Right lobe of liver (tissue), 6 donors: ENCODE data around the gene PKP4. TPM values are rescaled to one million over a fixed set of nuclear protein-coding genes. Genes with fewer than 3 reads are reported as not detected.
"Not testable (repeated sequence)": the region's sequence is repeated elsewhere in the genome, so short reads cannot be mapped to it uniquely, and the experiment has no call there.

ENCODE experiments used
- ATAC-seq, 4 donors: fragments of 200-7000 bp; cut with Tn5 transposase; one replicate each; pipeline ENCODE4 v1.9.1; 2020; ENCODE audit warnings: mild to moderate bottlenecking in 4 of 4, moderate library complexity in 4 of 4
- DNase-seq, 3 donors: peaks; one replicate each; pipeline ENCODE4 v3.0.0-alpha.2; 2020
- H3K27ac ChIP-seq, 3 donors: fragments of 200-600 bp; one replicate each; pipeline ENCODE4 v1.8.0; 2022
- H3K27me3 ChIP-seq, 2 donors: fragments of 200-600 bp; one replicate each; pipeline ENCODE4 v1.8.0; 2022
- H3K36me3 ChIP-seq, 4 donors: fragments of 200-600 bp; sonication (generic) in 1 of 4; one replicate each; pipeline versions ENCODE4 v1.5.1 to v1.8.0; 2017 to 2022; ENCODE audit warnings: control low read depth in 1 of 4
- H3K4me1 ChIP-seq, 4 donors: fragments of 200-600 bp; sonication (generic) in 1 of 4; one replicate each; pipeline versions ENCODE4 v1.5.1 to v1.8.0; 2017 to 2022; ENCODE audit warnings: control low read depth in 1 of 4
- H3K4me3 ChIP-seq, 3 donors: fragments of 200-600 bp; one replicate each; pipeline ENCODE4 v1.8.0; 2022
- H3K9me3 ChIP-seq, 4 donors: fragments of 200-600 bp; sonication (generic) in 1 of 4; one replicate each; pipeline versions ENCODE4 v1.5.1 to v1.8.0; 2017 to 2022; ENCODE audit warnings: control low read depth in 1 of 4
- CTCF ChIP-seq, 4 donors: fragments of 200-600 bp in 3 of 4; fragments of 450-650 bp in 1 of 4; IDR thresholded peaks; one replicate each; pipeline versions ENCODE4 v1.5.1 to v1.8.0; 2016 to 2022; ENCODE audit warnings: antibody characterized with exemption in 4 of 4, mild to moderate bottlenecking in 2 of 4
- POLR2A ChIP-seq: fragments of 450-650 bp; IDR thresholded peaks from one replicate; pipeline ENCODE4 v1.6.1; 2017; ENCODE audit warnings: antibody characterized with exemption, mild to moderate bottlenecking
- WGBS: methylation state at CpG from one replicate; pipeline ENCODE4 v1.1.6; 2018; ENCODE audit warnings: low coverage, low lambda C conversion rate; ENCODE audit not compliant: insufficient coverage; ENCODE audit errors: missing lambda C conversion rate; 5-methylcytosine and 5-hydroxymethylcytosine counted together
- intact Hi-C, 2 donors: fragments of 100-400 bp; cut with DNase I; formaldehyde crosslinking; loops; one replicate each; pipeline versions ENCODE4 v1.11.2 to v1.14.1; 2022
- total RNA-seq, 6 experiments: library from RNA; depleted of rRNA in 2 of 6; stranded (reverse); fragments of >200 nt in 2 of 6; fragmentation: NEBNext Ultra II Directional in 3 of 6; extraction: Animal tissue kit (Norgen Biotek cat#: 25700) in 3 of 6; gene quantifications; one replicate each; pipeline versions ENCODE4 v1.1.0 to v1.2.4, GENCODE V29; 2016 to 2023
- donor health status: DM: no; HTN: yes; CAD: no.
- donor health status: DM: no; HTN: no; CAD: no.
- donor health status: DM: no; HTN: no; CAD: no.
- donor health status: DM: no; HTN: yes; CAD: no.
- donor health status: DM: no; HTN: yes; CAD: no.

The PKP4 gene
- total RNA-seq, 6 experiments from 2014 or later = 27.2 to 41.6 (median 33.2) TPM

DNA sequence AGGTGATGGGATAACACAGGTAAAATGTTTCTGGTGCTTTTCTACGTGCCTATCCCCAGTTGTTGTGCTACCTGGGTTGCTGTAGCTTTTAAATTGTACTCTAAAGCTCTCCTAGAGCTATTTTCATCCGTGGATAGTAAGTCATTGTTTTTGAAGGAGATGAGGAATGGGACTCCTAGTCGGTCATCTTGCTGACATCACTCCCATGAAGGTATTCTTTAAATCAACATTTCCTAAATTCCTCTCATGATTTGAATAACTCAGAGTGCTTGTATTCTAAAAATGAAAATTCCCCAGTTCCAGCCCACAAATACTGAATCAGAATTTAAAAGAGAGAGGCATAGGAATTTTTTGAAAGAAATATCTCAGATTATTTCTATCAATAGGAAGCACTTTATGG lies 44.5 kb upstream of the PKP4 start:
- 56% methylated on average over 3 of the region's 3 CpGs for WGBS
- DNase-seq = no peak
- no peak for TF ChIP-seq POLR2A
- no peak for TF ChIP-seq CTCF (IDR thresholded peaks at IDR 0.05)
- Histone ChIP-seq H3K27ac (no peak overlapping the region), H3K4me3 (no peak overlapping the region), H3K4me1 (no peaks in the 10 kb centered on the region), H3K9me3 (no peaks in the 10 kb centered on the region), H3K27me3 (no peaks in the 10 kb centered on the region), H3K36me3 (peaks cover 0 to 2% (median 0%) of the 10 kb centered on the region in 4 donors)
- ATAC-seq = no peak
- intact Hi-C loops = no loop called here

DNA sequence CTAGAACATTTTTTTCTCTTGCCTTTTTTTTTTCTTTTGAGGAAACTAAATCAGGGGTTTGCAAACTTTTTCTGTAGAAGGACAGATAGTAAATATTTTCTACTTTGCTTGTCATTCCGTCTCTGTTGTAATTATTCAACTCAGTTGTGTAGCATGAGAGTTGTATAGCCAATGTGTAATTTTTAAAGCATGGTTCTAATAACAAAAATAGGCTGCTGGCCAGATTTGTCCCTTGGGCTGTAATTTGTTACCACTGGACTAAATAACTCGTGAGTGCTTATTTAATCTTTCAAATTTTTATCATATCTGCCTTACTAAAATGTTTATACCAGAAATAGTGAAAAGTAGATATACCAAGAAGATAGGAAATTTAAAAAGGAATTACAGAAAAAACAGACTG lies 43.2 kb upstream of the PKP4 start:
- ATAC-seq (no peak), DNase-seq (no peak)
- intact Hi-C loops = no loop called here
- Histone ChIP-seq H3K9me3 (no peaks in the 10 kb centered on the region), H3K4me1 (no peaks in the 10 kb centered on the region), H3K27me3 (no peaks in the 10 kb centered on the region), H3K4me3 (no peak overlapping the region), H3K27ac (no peak overlapping the region), H3K36me3 (peaks cover 0 to 2% (median 0%) of the 10 kb centered on the region in 4 donors)
- WGBS = 38% methylated on average over 2 of the region's 2 CpGs
- TF ChIP-seq POLR2A (no peak), CTCF (IDR thresholded peaks at IDR 0.05) (no peak)

- 45% methylated on average over 1 of the region's 1 CpG for WGBS
- intact Hi-C loops = no loop called here
- no peak for ATAC-seq
These were observed 42.2 kb upstream of the PKP4 start for GRCh38 chr2:158414538-158414937.

GRCh38 chr2:158432117-158432516 lies 24.6 kb upstream of the PKP4 start:
- no peak for ATAC-seq
- intact Hi-C loops = no loop called here

More at GRCh38 chr2:158414538-158414937, 42.2 kb upstream of the PKP4 start:
- no peaks in the 10 kb centered on the region for H3K27me3 ChIP-seq
- peaks cover 0 to 2% (median 0%) of the 10 kb centered on the region in 4 donors for H3K36me3 ChIP-seq
- no peak overlapping the region for H3K4me3 ChIP-seq
- H3K4me1 ChIP-seq = no peaks in the 10 kb centered on the region
- TF ChIP-seq POLR2A (no peak), CTCF (IDR thresholded peaks at IDR 0.05) (no peak)
- no peaks in the 10 kb centered on the region for H3K9me3 ChIP-seq
- H3K27ac ChIP-seq = no peak overlapping the region
- no peak for DNase-seq

DNA sequence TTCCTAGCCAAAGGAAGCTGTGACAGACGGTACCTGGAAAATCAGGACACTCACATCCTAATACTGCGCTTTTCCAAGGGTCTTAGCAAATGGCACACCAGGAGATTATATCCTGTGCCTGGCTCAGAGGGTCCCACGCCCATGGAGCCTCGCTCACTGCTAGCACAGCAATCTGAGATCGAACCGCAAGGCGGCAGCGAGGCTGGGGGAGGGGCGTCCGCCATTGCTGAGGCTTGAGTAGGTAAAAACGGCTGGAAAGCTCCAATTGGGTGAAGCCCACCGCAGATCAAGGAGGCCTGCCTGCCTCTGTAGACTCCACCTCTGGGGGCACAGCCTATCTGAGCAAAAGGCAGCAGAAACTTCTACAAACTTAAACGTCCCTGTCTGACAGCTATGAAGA lies 23.0 kb upstream of the PKP4 start:
- H3K27ac ChIP-seq, H3K9me3 ChIP-seq, H3K27me3 ChIP-seq, H3K4me3 ChIP-seq, ATAC-seq, DNase-seq, H3K4me1 ChIP-seq, intact Hi-C loops, H3K36me3 ChIP-seq: not testable (repeated sequence)
- WGBS = 84% methylated on average over 8 of the region's 13 CpGs

More at GRCh38 chr2:158432117-158432516, 24.6 kb upstream of the PKP4 start:
- no peaks in the 10 kb centered on the region for H3K4me1 ChIP-seq
- TF ChIP-seq CTCF (IDR thresholded peaks at IDR 0.05) (no peak), POLR2A (no peak)
- peaks cover 0 to 6% (median 0%) of the 10 kb centered on the region in 4 donors for H3K9me3 ChIP-seq
- no peak for DNase-seq
- H3K27ac ChIP-seq = no peak overlapping the region
- H3K36me3 ChIP-seq = no peaks in the 10 kb centered on the region
- H3K27me3 ChIP-seq = no peaks in the 10 kb centered on the region
- no peak overlapping the region for H3K4me3 ChIP-seq

DNA sequence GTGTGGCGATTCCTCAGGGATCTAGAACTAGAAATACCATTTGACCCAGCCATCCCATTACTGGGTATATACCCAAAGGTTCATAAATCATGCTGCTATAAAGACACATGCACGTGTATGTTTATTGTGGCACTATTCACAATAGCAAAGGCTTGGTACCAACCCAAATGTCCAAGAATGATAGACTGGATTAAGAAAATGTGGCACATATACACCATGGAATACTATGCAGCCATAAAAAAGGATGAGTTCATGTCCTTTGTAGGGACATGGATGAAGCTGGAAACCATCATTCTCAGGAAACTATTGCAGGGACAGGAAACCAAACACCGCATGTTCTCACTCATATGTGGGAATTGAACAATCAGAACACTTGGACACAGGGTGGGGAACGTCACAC lies 17.7 kb upstream of the PKP4 start:
- DNase-seq, H3K27ac ChIP-seq, ATAC-seq, H3K4me3 ChIP-seq, intact Hi-C loops, H3K9me3 ChIP-seq, H3K4me1 ChIP-seq, H3K27me3 ChIP-seq, H3K36me3 ChIP-seq: not testable (repeated sequence)
- WGBS = 78% methylated on average over 4 of the region's 4 CpGs
